HCT116 (cell line): Measurements from ENCODE around the gene PRKCD. TPM values are rescaled to one million over a fixed set of nuclear protein-coding genes. Genes with fewer than 3 reads are reported as not detected.

Source experiments
- ATAC-seq: fragments of 200-7000 bp; cut with Tn5 transposase; 2 replicates; pipeline ENCODE4 v1.9.1; 2020; ENCODE audit warnings: mild to moderate bottlenecking, moderate library complexity
- BruUV-seq: library from RNA; stranded (reverse); fragments of 400-500 nt; replicated peaks from 2 replicates; lab custom pipeline; 2021; lab: Mats Ljungman, UMichigan
- CTCF ChIA-PET: fragments of 300-600 bp; sonication (Branson Sonifier 250); formaldehyde crosslinking; loops from one replicate; lab custom pipeline; 2021; ENCODE audit warnings: antibody characterized with exemption; lab: Charles Lee
- POLR2A ChIA-PET: fragments of 300-600, 350-600 bp; sonication (Branson Sonifier 250); formaldehyde crosslinking; loops from one replicate; lab custom pipeline; 2021; ENCODE audit warnings: antibody characterized with exemption; lab: Charles Lee
- RAD21 ChIA-PET, 2 experiments: fragments of 300-600 bp; sonication (Branson Sonifier 250); formaldehyde crosslinking; loops; one replicate each; lab custom pipeline; 2023; ENCODE audit warnings: low total read pairs in 2 of 2; ENCODE audit not compliant: uncharacterized antibody in 2 of 2, unreplicated experiment in 2 of 2, low non-redundant PET in 1 of 2; lab: Charles Lee
- DNase-seq: peaks from one replicate; pipeline ENCODE4 v3.0.0-alpha.2; 2010; ENCODE audit warnings: low read depth, low spot score
- H2AFZ ChIP-seq: fragments of 200-600 bp; shearing (Covaris generic), sonication (generic); 2 replicates; pipeline ENCODE4 v1.6.1; 2017; ENCODE audit warnings: low read depth, mixed run types, mixed read lengths, antibody characterized with exemption, low read length; ENCODE audit not compliant: poor library complexity, severe bottlenecking
- H3K27ac ChIP-seq: 2 replicates; pipeline ENCODE4 v1.5.1; 2012; ENCODE audit warnings: low read depth, low read length
- H3K27me3 ChIP-seq: fragments of 200-600 bp; sonication (generic); 2 replicates; pipeline ENCODE4 v1.6.1; 2016; ENCODE audit warnings: mixed run types, low read length, mixed read lengths; ENCODE audit not compliant: insufficient read depth
- H3K36me3 ChIP-seq, 2 experiments: fragments of 200-500 bp in 1 of 2; fragments of 200-600 bp in 1 of 2; sonication (Bioruptor generic) in 1 of 2; sonication (generic) in 1 of 2; 2 replicates each; pipeline versions ENCODE4 v1.5.1 to v1.6.1; 2014 to 2016; ENCODE audit warnings: low read length in 2 of 2, inconsistent platforms in 1 of 2, mixed read lengths in 1 of 2, mixed run types in 1 of 2; ENCODE audit not compliant: insufficient read depth in 2 of 2, control insufficient read depth in 1 of 2
- H3K4me1 ChIP-seq, 2 experiments: fragments of 200-600 bp in 1 of 2; sonication (generic) in 1 of 2; 2 replicates each; pipeline versions ENCODE4 v1.5.1 to v1.6.1; 2012 to 2017; ENCODE audit warnings: low read length in 2 of 2, inconsistent platforms in 1 of 2, mild to moderate bottlenecking in 1 of 2, mixed read lengths in 1 of 2, mixed run types in 1 of 2, moderate library complexity in 1 of 2; ENCODE audit not compliant: insufficient read depth in 2 of 2, control insufficient read depth in 1 of 2
- H3K4me2 ChIP-seq: fragments of 200-600 bp; sonication (generic); 2 replicates; pipeline ENCODE4 v1.6.1; 2017; ENCODE audit warnings: mixed run types, low read length, mixed read lengths
- H3K4me3 ChIP-seq, 2 experiments: fragments of 200-600 bp in 1 of 2; sonication (generic) in 1 of 2; replicated peaks in 1 of 2; 2 replicates each; pipeline ENCODE4 v1.5.1; 2011 to 2016; ENCODE audit warnings: low read length in 2 of 2, control low read depth in 1 of 2, low read depth in 1 of 2, mild to moderate bottlenecking in 1 of 2, mixed read lengths in 1 of 2, mixed run types in 1 of 2
- H3K79me2 ChIP-seq: fragments of 200-600 bp; sonication (generic); 2 replicates; pipeline ENCODE4 v1.6.1; 2017; ENCODE audit warnings: mild to moderate bottlenecking, mixed run types, low read length, moderate library complexity, mixed read lengths; ENCODE audit not compliant: insufficient read depth
- H3K9ac ChIP-seq: fragments of 200-600 bp; sonication (generic); 2 replicates; pipeline ENCODE4 v1.6.1; 2016; ENCODE audit warnings: low read length, mixed read lengths
- H3K9me2 ChIP-seq: fragments of 200-600 bp; sonication (generic), shearing (Covaris generic); 2 replicates; pipeline ENCODE4 v1.6.1; 2017; ENCODE audit warnings: mixed run types, mild to moderate bottlenecking, moderate library complexity; ENCODE audit not compliant: insufficient read depth
- H3K9me3 ChIP-seq, 2 experiments: fragments of 200-500 bp in 1 of 2; fragments of 200-600 bp in 1 of 2; sonication (Bioruptor generic) in 1 of 2; sonication (generic) in 1 of 2; 2 replicates each; pipeline ENCODE4 v1.6.1; 2014 to 2017; ENCODE audit warnings: low read length in 2 of 2, mixed read lengths in 2 of 2, inconsistent platforms in 1 of 2, low read depth in 1 of 2, mild to moderate bottlenecking in 1 of 2, mixed run types in 1 of 2, moderate library complexity in 1 of 2; ENCODE audit not compliant: control insufficient read depth in 1 of 2, insufficient read depth in 1 of 2
- H4K20me1 ChIP-seq: fragments of 200-600 bp; sonication (generic), shearing (Covaris generic); 2 replicates; pipeline ENCODE4 v1.6.1; 2017; ENCODE audit warnings: mixed run types, mild to moderate bottlenecking, moderate library complexity; ENCODE audit not compliant: insufficient read depth
- ATF3 ChIP-seq: IDR thresholded peaks from 2 replicates; pipeline ENCODE4 v1.6.1; 2012
- CEBPB ChIP-seq: IDR thresholded peaks from 2 replicates; pipeline ENCODE4 v1.6.1; 2012; ENCODE audit warnings: low read depth
- CTCF ChIP-seq, 3 experiments: fragments of 200-600 bp in 1 of 3; sonication (generic) in 1 of 3; IDR thresholded peaks in 2 of 3; conservative IDR thresholded peaks in 1 of 3; 2 replicates each; pipeline ENCODE4 v1.5.1; 2012 to 2017; ENCODE audit warnings: low read depth in 2 of 3, low read length in 2 of 3, antibody characterized with exemption in 1 of 3, borderline replicate concordance in 1 of 3, control low read depth in 1 of 3, mild to moderate bottlenecking in 1 of 3, mixed read lengths in 1 of 3, mixed run types in 1 of 3, moderate library complexity in 1 of 3; ENCODE audit not compliant: insufficient read depth in 1 of 3
- ELF1 ChIP-seq: IDR thresholded peaks from 2 replicates; pipeline ENCODE4 v1.6.1; 2012; ENCODE audit warnings: low read depth, borderline replicate concordance
- EZH2 ChIP-seq: fragments of 200-600 bp; sonication (generic); IDR thresholded peaks from 2 replicates; pipeline ENCODE4 v1.6.1; 2017; ENCODE audit warnings: antibody characterized with exemption, mixed run types
- EZH2phosphoT487 ChIP-seq: fragments of 200-600 bp; IDR thresholded peaks from 2 replicates; pipeline ENCODE4 v1.6.1; 2018; ENCODE audit warnings: antibody characterized with exemption, borderline replicate concordance
- MAX ChIP-seq: IDR thresholded peaks from 2 replicates; pipeline ENCODE4 v1.6.1; 2012
- POLR2A ChIP-seq: IDR thresholded peaks from 2 replicates; pipeline ENCODE4 v1.7.0; 2011; ENCODE audit warnings: borderline replicate concordance; ENCODE audit not compliant: insufficient read depth, insufficient read length; ENCODE audit errors: extremely low read depth
- POLR2AphosphoS5 ChIP-seq: IDR thresholded peaks from 2 replicates; pipeline ENCODE4 v1.6.1; 2011; ENCODE audit warnings: mild to moderate bottlenecking, low read depth, low read length, moderate library complexity
- RAD21 ChIP-seq: IDR thresholded peaks from 2 replicates; pipeline ENCODE4 v1.6.1; 2012; ENCODE audit warnings: low read depth, mild to moderate bottlenecking
- REST ChIP-seq: IDR thresholded peaks from 2 replicates; pipeline ENCODE4 v1.6.1; 2012; ENCODE audit warnings: low read depth
- SP1 ChIP-seq: IDR thresholded peaks from 2 replicates; pipeline ENCODE4 v1.6.1; 2012; ENCODE audit warnings: low read depth
- SRF ChIP-seq: IDR thresholded peaks from 2 replicates; pipeline ENCODE4 v1.6.1; 2012; ENCODE audit warnings: low read depth
- TCF7L2 ChIP-seq: IDR thresholded peaks from 2 replicates; pipeline ENCODE4 v1.7.0; 2011; ENCODE audit warnings: borderline replicate concordance, inconsistent platforms; ENCODE audit not compliant: insufficient read depth, insufficient read length; ENCODE audit errors: extremely low read depth
- ZBTB33 ChIP-seq: IDR thresholded peaks from 2 replicates; pipeline ENCODE4 v1.6.1; 2011; ENCODE audit warnings: mild to moderate bottlenecking, low read length, moderate library complexity; ENCODE audit not compliant: insufficient replicate concordance; ENCODE audit errors: extremely low read depth
- ZFX ChIP-seq: fragments of 450-650 bp; IDR thresholded peaks from 2 replicates; pipeline ENCODE4 v1.6.1; 2017
- ZNF274 ChIP-seq: fragments of 200-500 bp; sonication (Bioruptor generic); IDR thresholded peaks from 2 replicates; pipeline ENCODE4 v1.6.1; 2014; ENCODE audit warnings: mild to moderate bottlenecking, low read depth, low read length, inconsistent platforms
- intact Hi-C: fragments of 100-400 bp; cut with micrococcal nuclease; formaldehyde crosslinking; loops from 2 replicates; pipeline ENCODE4 v1.10.0; 2022
- total RNA-seq: library from RNA; stranded (reverse); gene quantifications from one replicate; pipeline ENCODE4 v1.2.1, GENCODE V29; 2021; ENCODE audit not compliant: unreplicated experiment

Gene PRKCD
- total RNA-seq, 1 experiment from 2014 or later, result 34.4 TPM

GRCh38 chr3:53225181-53225580, 64.2 kb downstream of the PRKCD start:
- no peak for DNase-seq
- H4K20me1 ChIP-seq, result no peaks in the 10 kb centered on the region
- H3K4me2 ChIP-seq, result no peak overlapping the region
- no peak for ATAC-seq
- intact Hi-C loops, result no loop called here
- CTCF ChIA-PET, result no interaction called here
- no TSS peak for BruUV-seq
- no peak overlapping the region for H3K27ac ChIP-seq
- no peak overlapping the region for H3K4me3 ChIP-seq
- no peak overlapping the region for H3K9ac ChIP-seq
- H2AFZ ChIP-seq, result no peak overlapping the region
- H3K27me3 ChIP-seq, result no peaks in the 10 kb centered on the region
- RAD21 ChIA-PET, result no interaction called here
- peaks cover 0 to 1% of the 10 kb centered on the region in 2 experiments; a peak in 1 of 4 replicates for H3K4me1 ChIP-seq
- H3K9me2 ChIP-seq, result no peaks in the 10 kb centered on the region
- no peak for TF ChIP-seq ATF3
- no peak for TF ChIP-seq ZFX
- TF ChIP-seq REST, result no peak
- no peak for TF ChIP-seq MAX
- no peak for TF ChIP-seq RAD21
- no peak for TF ChIP-seq ZBTB33
- no peak for TF ChIP-seq SRF
- TF ChIP-seq TCF7L2, result no peak
- TF ChIP-seq EZH2, result no peak
- no peak for TF ChIP-seq CEBPB
- TF ChIP-seq CTCF (IDR thresholded peaks at IDR 0.05 in 2 of 3, conservative IDR thresholded peaks at IDR 0.05 in 1 of 3; ENCODE audit: borderline replicate concordance in 1 of 3, insufficient read depth in 1 of 3, low read depth in 2 of 3, low read length in 2 of 3), result no peak
- TF ChIP-seq EZH2phosphoT487, result no peak
- TF ChIP-seq SP1, result no peak
- TF ChIP-seq ELF1, result no peak
- TF ChIP-seq POLR2A, result no peak
- TF ChIP-seq ZNF274, result no peak
- no peak for TF ChIP-seq POLR2AphosphoS5
- peaks cover 29 to 73% of the 10 kb centered on the region in 2 experiments; a peak in 3 of 4 replicates for H3K36me3 ChIP-seq
- no peaks in the 10 kb centered on the region for H3K9me3 ChIP-seq
- POLR2A ChIA-PET, result no interaction called here
- peaks cover 4% of the 10 kb centered on the region; the same call in 1 of the 2 replicates for H3K79me2 ChIP-seq
